ENCODE measurements around the gene ANKRD60. TPM values are rescaled to one million over a fixed set of nuclear protein-coding genes. Genes with fewer than 3 reads are reported as not detected.

The ANKRD60 gene
- total RNA-seq, 1 donor, result not detected

- no peak for TF ChIP-seq CTCF (IDR thresholded peaks at IDR 0.05; ENCODE audit: insufficient read depth, low read length)
- no peak for DNase-seq (ENCODE audit: low read depth)
- H3K4me3 ChIP-seq (ENCODE audit: low read depth, low read length), result no peak overlapping the region
These were observed 54.3 kb downstream of the ANKRD60 start for GRCh38 chr20:58173930-58174707.

GRCh38 chr20:58173091-58173490 lies 55.4 kb downstream of the ANKRD60 start:
- no peak overlapping the region for H3K4me3 ChIP-seq (ENCODE audit: low read depth, low read length)
- DNase-seq (ENCODE audit: low read depth), result no peak
- TF ChIP-seq CTCF (IDR thresholded peaks at IDR 0.05; ENCODE audit: insufficient read depth, low read length), result no peak

GRCh38 chr20:58171796-58172425 lies 56.5 kb downstream of the ANKRD60 start:
- no peak for TF ChIP-seq CTCF (IDR thresholded peaks at IDR 0.05; ENCODE audit: insufficient read depth, low read length)
- H3K4me3 ChIP-seq (ENCODE audit: low read depth, low read length), result no peak overlapping the region
- DNase-seq (ENCODE audit: low read depth), result no peak

GRCh38 chr20:58169450-58169849 lies 59.0 kb downstream of the ANKRD60 start:
- peak; percentile 5 for DNase-seq (ENCODE audit: low read depth)
- no peak for TF ChIP-seq CTCF (IDR thresholded peaks at IDR 0.05; ENCODE audit: insufficient read depth, low read length)
- H3K4me3 ChIP-seq (ENCODE audit: low read depth, low read length), result no peak overlapping the region

- DNase-seq (ENCODE audit: low read depth), result no peak
- no peak for TF ChIP-seq CTCF (IDR thresholded peaks at IDR 0.05; ENCODE audit: insufficient read depth, low read length)
- no peak overlapping the region for H3K4me3 ChIP-seq (ENCODE audit: low read depth, low read length)
These were observed 59.6 kb downstream of the ANKRD60 start for GRCh38 chr20:58168843-58169242.

GRCh38 chr20:58167759-58168158 lies 60.7 kb downstream of the ANKRD60 start:
- TF ChIP-seq CTCF (IDR thresholded peaks at IDR 0.05; ENCODE audit: insufficient read depth, low read length), result no peak

More at GRCh38 chr20:58167759-58168158, 60.7 kb downstream of the ANKRD60 start:
- no peak overlapping the region for H3K4me3 ChIP-seq (ENCODE audit: low read depth, low read length)
- no peak for DNase-seq (ENCODE audit: low read depth)

Other genes starting within 250 kb of the ANKRD60 start
- 27.1 and 41.5 TPM in 2 replicates for gene RAB22A, start 81.1 kb upstream of the ANKRD60 start, total RNA-seq (ENCODE audit: low replicate concordance)
- 16.0 and 17.2 TPM in 2 replicates for gene VAPB, start 160.6 kb upstream of the ANKRD60 start, total RNA-seq (ENCODE audit: low replicate concordance)